HG02678 (cell line): ENCODE data around the gene CDC5L.

Experiments used
- ATAC-seq: cut with Tn5 transposase; IDR thresholded peaks from one replicate; pipeline ENCODE4 v1.9.1; 2021; ENCODE audit warnings: mild to moderate bottlenecking, moderate library complexity; ENCODE audit not compliant: unreplicated experiment

Gene CDC5L

GRCh38 chr6:44373051-44373450 is 14.5 kb upstream of the CDC5L start:
- ATAC-seq, result no peak

- no peak for ATAC-seq
These were observed 13.7 kb upstream of the CDC5L start for GRCh38 chr6:44373787-44374186.

DNA sequence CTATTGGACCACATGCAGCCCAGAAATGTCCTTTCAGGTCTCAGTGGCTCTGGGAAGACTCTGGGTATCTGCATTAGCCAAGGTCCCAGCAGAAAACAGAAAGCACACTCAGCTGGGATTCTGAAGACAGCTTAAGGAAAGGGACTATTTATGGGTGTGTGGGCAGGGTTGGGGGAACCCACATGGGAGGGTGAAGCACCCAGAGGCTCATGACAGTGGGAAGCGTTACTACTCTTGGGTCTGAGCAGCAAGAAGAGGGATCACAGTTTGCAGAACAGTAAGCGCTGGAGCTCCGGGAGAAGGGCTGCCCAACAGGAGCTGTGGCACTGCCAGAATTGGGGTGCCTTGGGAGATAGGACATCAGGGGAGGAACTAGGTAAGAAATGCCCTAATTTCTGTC is 12.4 kb upstream of the CDC5L start:
- ATAC-seq, result no peak

- ATAC-seq, result no peak
These were observed 10.0 kb upstream of the CDC5L start for GRCh38 chr6:44377484-44377883.

DNA sequence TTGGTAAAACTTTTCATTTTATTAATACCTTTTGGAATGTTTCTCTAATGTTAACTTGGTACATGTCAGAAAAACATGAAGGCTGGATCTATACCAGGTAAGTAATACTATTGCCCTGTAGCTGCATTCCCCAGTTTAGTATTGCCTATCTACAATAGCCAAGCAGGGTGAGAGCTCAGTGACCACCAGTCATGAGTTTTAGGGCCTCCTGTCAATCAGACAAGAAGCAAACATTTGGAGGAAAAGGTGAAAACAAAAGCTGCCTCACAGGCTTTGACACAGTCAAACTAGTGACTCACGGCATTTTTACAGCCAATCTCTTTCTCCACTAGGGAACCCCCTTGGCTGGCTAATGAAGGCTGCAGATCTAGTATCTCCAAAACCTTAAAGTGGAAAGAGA is 9.5 kb upstream of the CDC5L start:
- no peak for ATAC-seq

- ATAC-seq, result no peak
These were observed 5.8 kb upstream of the CDC5L start for GRCh38 chr6:44381739-44382138.

- ATAC-seq, result no peak
These were observed 1.1 kb upstream of the CDC5L start for GRCh38 chr6:44386364-44386928.

- peak; percentile 5 for ATAC-seq
These were observed 569 bp upstream of the CDC5L start for GRCh38 chr6:44386929-44387345.

DNA sequence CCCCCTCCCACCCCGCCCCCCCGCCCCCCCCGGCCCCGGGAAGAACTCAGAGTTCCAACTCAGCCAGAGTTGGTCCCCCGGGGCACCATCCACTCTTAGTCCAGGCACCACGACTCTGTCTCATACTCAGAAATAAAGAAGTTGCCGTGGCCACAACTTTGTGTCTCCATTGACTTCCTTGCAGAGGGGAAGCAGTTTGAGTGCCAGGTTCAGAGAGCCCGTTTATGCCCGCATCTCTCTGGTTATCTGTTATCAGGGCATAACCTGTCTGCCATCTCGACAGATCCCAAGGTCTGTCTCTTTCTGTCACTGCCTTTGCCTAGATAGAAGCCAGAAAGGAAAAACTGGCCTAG is 605 bp downstream of the CDC5L start:
- ATAC-seq, result no peak

- no peak for ATAC-seq
These were observed 1.4 kb downstream of the CDC5L start for GRCh38 chr6:44388887-44389286.

DNA sequence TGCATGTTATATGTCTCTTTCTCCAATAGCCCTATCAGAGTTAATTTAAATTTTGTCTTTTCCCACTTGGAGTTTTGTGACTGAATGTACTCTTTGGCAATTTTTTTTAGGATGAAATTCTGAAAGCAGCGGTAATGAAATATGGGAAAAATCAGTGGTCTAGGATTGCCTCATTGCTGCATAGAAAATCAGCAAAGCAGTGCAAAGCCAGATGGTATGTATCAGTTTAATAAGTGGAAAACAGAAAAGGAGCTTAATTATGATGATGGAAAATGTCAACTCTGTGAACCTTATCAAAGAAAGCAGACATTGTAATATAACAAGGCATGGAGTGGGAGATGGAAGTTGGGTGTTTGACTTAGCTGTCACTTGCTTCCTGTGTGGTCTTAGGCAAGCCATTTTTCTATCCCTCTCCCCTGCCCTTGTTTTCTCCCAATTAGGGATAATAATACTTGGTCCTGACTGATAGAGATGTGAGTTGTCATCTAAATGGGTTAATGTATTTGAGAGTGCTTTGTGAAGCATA is 2.7 kb downstream of the CDC5L start:
- no peak for ATAC-seq

- no peak for ATAC-seq
These were observed 8.0 kb downstream of the CDC5L start for GRCh38 chr6:44395501-44395900.

GRCh38 chr6:44396968-44397367 is 9.5 kb downstream of the CDC5L start:
- ATAC-seq, result no peak

DNA sequence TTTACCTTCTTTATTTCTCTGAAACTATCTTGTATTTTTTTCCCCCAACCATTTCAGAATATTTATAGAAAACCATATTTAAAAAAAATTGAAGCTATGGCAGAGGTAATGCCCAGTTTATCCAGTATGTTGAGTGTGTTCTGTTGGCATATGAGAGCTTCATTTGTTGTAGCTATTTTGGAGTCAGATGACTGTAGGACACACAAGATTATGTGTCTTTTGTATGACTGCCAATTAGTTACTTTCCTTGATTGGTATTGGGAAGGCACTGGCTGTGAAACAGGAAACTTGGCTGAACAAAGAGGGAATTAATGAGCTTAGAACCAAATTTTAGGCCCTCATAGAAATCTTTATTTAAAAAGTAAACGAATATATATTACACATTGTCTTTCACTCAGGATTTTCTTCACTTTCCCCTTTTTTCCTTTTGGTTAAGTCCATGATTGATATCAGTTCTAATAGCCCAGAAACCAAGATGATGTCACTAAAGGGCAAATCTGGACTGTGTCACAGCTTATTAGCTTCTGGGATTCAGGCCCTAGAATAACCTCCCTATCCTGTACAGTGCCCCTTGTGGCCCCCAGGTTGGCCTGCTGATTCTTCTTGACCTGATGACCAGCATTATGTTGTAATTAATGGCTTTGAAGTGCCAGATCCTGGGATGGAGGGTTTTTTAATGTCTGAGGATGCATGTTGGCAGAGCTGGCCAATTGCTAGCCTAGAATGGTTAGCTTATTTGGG is 10.1 kb downstream of the CDC5L start:
- no peak for ATAC-seq

DNA sequence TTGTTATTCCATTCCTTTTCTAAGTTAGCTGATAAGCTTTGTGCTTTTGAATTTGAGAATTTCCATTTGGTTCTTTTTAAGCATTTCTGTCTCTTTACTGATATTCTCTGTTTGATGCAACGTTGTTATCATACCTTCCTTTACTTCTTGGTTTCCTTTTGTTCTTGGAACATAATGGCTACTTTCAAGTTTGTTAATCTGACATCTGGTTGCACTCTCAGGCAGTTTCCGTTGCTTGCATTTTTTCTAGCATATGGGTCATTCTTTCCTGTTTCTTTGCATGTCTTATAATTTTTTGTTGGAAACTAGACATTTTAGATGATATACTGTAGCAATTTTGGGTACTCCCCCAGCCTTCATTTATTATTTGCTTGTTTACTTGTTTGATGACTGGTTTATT is 12.5 kb downstream of the CDC5L start:
- ATAC-seq, result no peak

- no peak for ATAC-seq
These were observed 13.1 kb downstream of the CDC5L start for GRCh38 chr6:44400572-44400971.

DNA sequence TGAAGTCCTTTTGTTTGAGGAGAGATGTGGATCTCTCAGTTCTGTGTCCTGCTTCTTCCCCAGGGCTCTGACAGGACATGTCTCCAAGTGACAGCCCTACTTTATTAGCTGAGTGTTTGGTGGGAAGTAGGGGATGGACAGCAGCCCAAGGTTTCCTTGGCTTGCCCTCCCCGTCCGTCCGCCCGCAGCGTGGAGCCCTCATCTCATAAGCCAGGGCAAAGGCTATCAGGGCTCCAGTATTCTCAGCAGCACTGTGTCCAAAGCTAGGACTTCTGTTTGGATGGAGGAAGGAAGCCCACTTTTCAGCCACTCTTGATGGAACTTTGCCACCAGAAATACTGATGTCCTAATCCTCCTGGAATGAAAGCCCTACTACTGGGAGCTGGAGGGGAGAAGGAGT is 13.6 kb downstream of the CDC5L start:
- no peak for ATAC-seq

GRCh38 chr6:44404022-44404714 is 16.7 kb downstream of the CDC5L start:
- ATAC-seq, result no peak

DNA sequence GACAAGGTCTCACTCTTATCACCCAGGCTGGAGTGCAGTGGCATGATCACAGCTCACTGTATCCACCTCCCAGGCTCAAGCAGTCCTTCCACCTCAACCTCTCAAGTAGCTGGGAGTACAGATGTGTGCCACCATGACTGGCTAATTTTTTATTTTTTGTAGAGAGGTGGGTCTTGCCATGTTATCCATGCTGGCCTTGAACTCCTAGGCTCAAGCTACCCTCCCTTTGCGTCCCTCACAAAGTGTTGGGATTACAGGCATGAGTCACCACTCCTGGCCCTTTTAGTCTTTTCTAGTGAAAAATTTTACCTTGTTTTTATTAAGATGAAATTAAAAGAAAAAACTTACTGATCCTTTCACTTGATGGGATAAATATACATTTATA is 17.2 kb downstream of the CDC5L start:
- no peak for ATAC-seq

DNA sequence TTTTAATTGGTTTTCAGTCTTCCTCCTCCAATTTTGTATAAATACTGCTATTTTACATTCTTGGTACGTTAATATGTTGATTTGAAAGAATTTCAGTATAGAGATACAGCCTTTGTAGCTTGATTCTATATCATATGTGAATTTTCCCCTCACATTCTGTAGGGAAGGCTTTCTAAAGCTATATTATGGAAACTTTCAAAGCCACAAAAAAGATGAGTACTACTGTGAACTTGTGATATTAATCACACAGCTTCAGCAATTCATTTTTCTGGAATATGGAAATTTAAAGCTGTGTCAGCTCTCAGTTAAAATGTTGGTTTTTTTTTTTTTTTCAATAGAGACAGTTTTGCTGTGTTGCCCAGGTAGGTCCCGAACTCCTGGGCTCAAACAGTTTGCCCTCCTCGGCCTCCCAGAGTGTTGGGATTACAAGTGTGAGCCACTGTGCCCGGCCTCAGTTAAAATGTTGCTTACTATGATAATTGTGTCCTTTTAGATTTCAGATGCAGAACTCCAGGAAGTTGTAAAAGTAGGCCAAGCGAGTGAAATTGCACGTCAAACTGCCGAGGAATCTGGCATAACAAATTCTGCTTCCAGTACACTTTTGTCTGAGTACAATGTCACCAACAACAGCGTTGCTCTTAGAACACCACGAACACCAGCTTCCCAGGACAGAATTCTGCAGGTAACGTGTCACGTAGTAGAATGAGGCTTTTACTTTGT is 20.6 kb downstream of the CDC5L start:
- no peak for ATAC-seq

GRCh38 chr6:44409207-44409794 is 21.8 kb downstream of the CDC5L start:
- ATAC-seq, result no peak
